Measurements from ENCODE around the gene OSBPL2. TPM values are rescaled to one million over a fixed set of nuclear protein-coding genes. Genes with fewer than 3 reads are reported as not detected.

The OSBPL2 gene
- polyA plus RNA-seq, 1 donor (not counting 4 experiments of a cell fraction or from before 2014, with no cell fraction given): 15.9 TPM

DNA sequence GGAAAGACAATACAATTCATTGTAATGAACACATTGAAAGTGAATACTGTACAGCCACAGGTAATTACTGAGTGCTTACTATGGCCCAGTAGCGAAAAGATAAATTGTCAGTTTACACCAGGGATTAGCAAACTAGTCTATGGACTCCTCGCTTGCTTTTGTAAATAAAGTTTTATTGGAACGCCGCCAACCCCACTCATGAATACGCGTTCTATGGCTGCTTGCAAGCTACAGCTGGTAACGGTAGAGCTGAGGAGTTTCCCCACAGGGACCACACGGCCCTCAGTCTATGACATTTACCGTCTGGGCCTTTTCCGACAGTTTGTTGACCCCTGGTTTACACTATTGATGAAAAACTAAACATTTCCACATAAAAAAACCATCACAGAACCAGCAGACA lies 104.6 kb downstream of the OSBPL2 start:
- H3K4me3 ChIP-seq (ENCODE audit: control insufficient read depth in 2 of 3, extremely low read depth in 1 of 3, insufficient read depth in 2 of 3, low read depth in 1 of 3, low read length in 3 of 3): no peak overlapping the region
- H3K27ac ChIP-seq (ENCODE audit: control insufficient read depth, insufficient read depth, low read length): no peak overlapping the region
- no peaks in the 10 kb centered on the region for H3K9me1 ChIP-seq (ENCODE audit: control insufficient read depth, extremely low read depth, insufficient read depth, low read length)
- no peak for TF ChIP-seq EZH2 (IDR thresholded peaks at IDR 0.05; ENCODE audit: low read length)
- TF ChIP-seq, protein P1, sequence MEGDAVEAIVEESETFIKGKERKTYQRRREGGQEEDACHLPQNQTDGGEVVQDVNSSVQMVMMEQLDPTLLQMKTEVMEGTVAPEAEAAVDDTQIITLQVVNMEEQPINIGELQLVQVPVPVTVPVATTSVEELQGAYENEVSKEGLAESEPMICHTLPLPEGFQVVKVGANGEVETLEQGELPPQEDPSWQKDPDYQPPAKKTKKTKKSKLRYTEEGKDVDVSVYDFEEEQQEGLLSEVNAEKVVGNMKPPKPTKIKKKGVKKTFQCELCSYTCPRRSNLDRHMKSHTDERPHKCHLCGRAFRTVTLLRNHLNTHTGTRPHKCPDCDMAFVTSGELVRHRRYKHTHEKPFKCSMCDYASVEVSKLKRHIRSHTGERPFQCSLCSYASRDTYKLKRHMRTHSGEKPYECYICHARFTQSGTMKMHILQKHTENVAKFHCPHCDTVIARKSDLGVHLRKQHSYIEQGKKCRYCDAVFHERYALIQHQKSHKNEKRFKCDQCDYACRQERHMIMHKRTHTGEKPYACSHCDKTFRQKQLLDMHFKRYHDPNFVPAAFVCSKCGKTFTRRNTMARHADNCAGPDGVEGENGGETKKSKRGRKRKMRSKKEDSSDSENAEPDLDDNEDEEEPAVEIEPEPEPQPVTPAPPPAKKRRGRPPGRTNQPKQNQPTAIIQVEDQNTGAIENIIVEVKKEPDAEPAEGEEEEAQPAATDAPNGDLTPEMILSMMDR (optimal IDR thresholded peaks at IDR 0.05 in 1 of 3, IDR thresholded peaks at IDR 0.05 in 1 of 3, conservative IDR thresholded peaks at IDR 0.05 in 1 of 3; ENCODE audit: extremely low read depth in 1 of 3, insufficient read depth in 2 of 3, low read length in 3 of 3): no peak
- no peaks in the 10 kb centered on the region for H4K20me1 ChIP-seq (ENCODE audit: control insufficient read depth, extremely low read depth, insufficient read depth, low read length)
- H3K36me3 ChIP-seq (ENCODE audit: control insufficient read depth in 2 of 2, extremely low read depth in 1 of 2, insufficient read depth in 2 of 2, low read length in 2 of 2): peaks cover 48 to 57% of the 10 kb centered on the region in 2 experiments
- H3K4me2 ChIP-seq (ENCODE audit: control insufficient read depth, extremely low read depth, insufficient read depth, low read depth, low read length): no peak overlapping the region
- H3K27me3 ChIP-seq (ENCODE audit: control insufficient read depth, extremely low read depth, insufficient read depth, low read length): no peaks in the 10 kb centered on the region
- H3K79me2 ChIP-seq (ENCODE audit: control insufficient read depth, insufficient read depth, low read length): peaks cover 4% of the 10 kb centered on the region
- dilution Hi-C loops (cut with MboI; ENCODE audit: extremely low pct_ligation_motif_present, low sequenced_read_pairs): no loop called here
- H3K9me3 ChIP-seq (ENCODE audit: control insufficient read depth, low read depth, low read length): no peaks in the 10 kb centered on the region
- DNase-seq (ENCODE audit: low read depth, low spot score) (no peak), FAIRE-seq (no peak)
- H3K4me1 ChIP-seq (ENCODE audit: control insufficient read depth, extremely low read depth, insufficient read depth, low read length): no peaks in the 10 kb centered on the region
- H2AFZ ChIP-seq (ENCODE audit: control insufficient read depth, low read length): no peak overlapping the region
- H3K9ac ChIP-seq (ENCODE audit: control insufficient read depth, extremely low read depth, insufficient read depth, low read length): no peak overlapping the region

GRCh38 chr20:62344092-62344491 lies 105.8 kb downstream of the OSBPL2 start:
- Histone ChIP-seq H4K20me1 (ENCODE audit: control insufficient read depth, extremely low read depth, insufficient read depth, low read length) (no peaks in the 10 kb centered on the region), H3K4me1 (ENCODE audit: control insufficient read depth, extremely low read depth, insufficient read depth, low read length) (no peaks in the 10 kb centered on the region), H3K4me2 (ENCODE audit: control insufficient read depth, extremely low read depth, insufficient read depth, low read depth, low read length) (no peak overlapping the region), H3K4me3 (ENCODE audit: control insufficient read depth in 2 of 3, extremely low read depth in 1 of 3, insufficient read depth in 2 of 3, low read depth in 1 of 3, low read length in 3 of 3) (no peak overlapping the region), H3K27ac (ENCODE audit: control insufficient read depth, insufficient read depth, low read length) (no peak overlapping the region), H3K9me3 (ENCODE audit: control insufficient read depth, low read depth, low read length) (no peaks in the 10 kb centered on the region), H3K9me1 (ENCODE audit: control insufficient read depth, extremely low read depth, insufficient read depth, low read length) (no peaks in the 10 kb centered on the region), H3K79me2 (ENCODE audit: control insufficient read depth, insufficient read depth, low read length) (peaks cover 4% of the 10 kb centered on the region), H2AFZ (ENCODE audit: control insufficient read depth, low read length) (no peak overlapping the region), H3K9ac (ENCODE audit: control insufficient read depth, extremely low read depth, insufficient read depth, low read length) (no peak overlapping the region), H3K36me3 (ENCODE audit: control insufficient read depth in 2 of 2, extremely low read depth in 1 of 2, insufficient read depth in 2 of 2, low read length in 2 of 2) (peaks cover 47 to 54% of the 10 kb centered on the region in 2 experiments), H3K27me3 (ENCODE audit: control insufficient read depth, extremely low read depth, insufficient read depth, low read length) (no peaks in the 10 kb centered on the region)
- dilution Hi-C loops (cut with MboI; ENCODE audit: extremely low pct_ligation_motif_present, low sequenced_read_pairs): no loop called here
- no peak for DNase-seq (ENCODE audit: low read depth, low spot score)
- TF ChIP-seq EZH2 (IDR thresholded peaks at IDR 0.05; ENCODE audit: low read length): no peak
- TF ChIP-seq, protein P1 (optimal IDR thresholded peaks at IDR 0.05 in 1 of 3, IDR thresholded peaks at IDR 0.05 in 1 of 3, conservative IDR thresholded peaks at IDR 0.05 in 1 of 3; ENCODE audit: extremely low read depth in 1 of 3, insufficient read depth in 2 of 3, low read length in 3 of 3): no peak
- FAIRE-seq: no peak

All from keratinocyte (primary cell).